ENCODE results near the gene DYNLL1. TPM values are rescaled to one million over a fixed set of nuclear protein-coding genes. Genes with fewer than 3 reads are reported as not detected.
A peak's percentile ranks its signal among the peaks of the same experiment; 100 is the strongest.

The DYNLL1 gene
- total and polyA plus RNA-seq, 2 of the 13 experiments (the other 11 are each of a cell fraction or from before 2014, with no cell fraction given), result 271 to 294 TPM

DNA sequence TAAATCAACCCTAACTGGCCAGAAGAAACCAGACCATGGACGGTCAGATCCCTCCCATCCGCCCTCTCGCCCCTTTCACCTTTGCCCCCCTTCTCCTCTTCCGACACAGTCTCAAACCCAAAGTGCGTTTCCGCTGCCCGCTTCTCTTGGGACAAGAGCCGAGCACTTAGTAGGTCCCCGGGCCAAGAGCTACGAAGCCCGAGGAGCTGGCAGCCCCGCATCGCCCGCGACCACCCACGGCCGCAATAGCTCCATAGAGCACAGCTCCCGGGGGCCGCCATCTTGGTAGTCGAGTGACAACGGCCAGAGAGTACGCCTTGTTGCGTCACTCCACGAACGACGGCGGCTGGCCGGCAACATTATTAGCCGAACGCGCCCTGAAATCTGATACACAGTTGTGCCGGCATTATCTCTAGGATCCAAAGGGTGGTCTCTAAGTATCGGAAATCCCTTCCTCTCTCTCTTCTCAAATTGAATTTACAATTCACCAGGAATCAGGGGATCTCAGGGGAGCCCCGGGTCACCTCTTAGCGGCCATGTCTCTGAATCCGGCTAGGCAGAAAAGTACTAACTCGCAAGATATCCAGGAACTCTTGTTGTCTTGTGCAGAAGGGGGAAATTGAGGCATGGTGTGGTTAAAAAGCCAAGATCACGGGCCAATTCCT, 33.1 kb downstream of the DYNLL1 start, which contains the start of gene COQ5 (continued):
- TF ChIP-seq EED (CRISPR knock-in tag; IDR thresholded peaks at IDR 0.05) (no peak), ZIK1 (CRISPR knock-in tag; IDR thresholded peaks at IDR 0.05; ENCODE audit: borderline replicate concordance, low read depth) (no peak), ZBTB1 (CRISPR knock-in tag; IDR thresholded peaks at IDR 0.05; ENCODE audit: borderline replicate concordance) (no peak), ONECUT2 (CRISPR knock-in tag; IDR thresholded peaks at IDR 0.05) (no peak), ZNF292 (CRISPR knock-in tag; IDR thresholded peaks at IDR 0.05; ENCODE audit: borderline replicate concordance, low read depth) (no peak), MIER2 (CRISPR knock-in tag; IDR thresholded peaks at IDR 0.05) (no peak), STAT5B (CRISPR knock-in tag; IDR thresholded peaks at IDR 0.05) (no peak), AHR (CRISPR knock-in tag; IDR thresholded peaks at IDR 0.05) (no peak), NCOA2 (CRISPR knock-in tag; IDR thresholded peaks at IDR 0.05) (peak; percentile 35; the same call in 1 of the 2 replicates), ZNF496 (CRISPR knock-in tag; IDR thresholded peaks at IDR 0.05; ENCODE audit: insufficient replicate concordance) (no peak), IRF2 (CRISPR knock-in tag; IDR thresholded peaks at IDR 0.05) (peak; percentile 76), ZNF350 (CRISPR knock-in tag; IDR thresholded peaks at IDR 0.05; ENCODE audit: borderline replicate concordance, low read depth) (peak; percentile 91), SIX1 (CRISPR knock-in tag; IDR thresholded peaks at IDR 0.05; ENCODE audit: borderline replicate concordance) (peak; percentile 100), ZBTB21 (CRISPR knock-in tag; IDR thresholded peaks at IDR 0.05) (peak; percentile 87; the same call in 1 of the 2 replicates), ZNF674 (CRISPR knock-in tag; IDR thresholded peaks at IDR 0.05; ENCODE audit: low read depth) (no peak), SMC3 (IDR thresholded peaks at IDR 0.05; ENCODE audit: low read length) (no peak), NFIB (CRISPR knock-in tag; IDR thresholded peaks at IDR 0.05; ENCODE audit: borderline replicate concordance) (no peak), NPAS2 (CRISPR knock-in tag; IDR thresholded peaks at IDR 0.05; ENCODE audit: borderline replicate concordance) (no peak), ZNF619 (CRISPR knock-in tag; IDR thresholded peaks at IDR 0.05) (no peak), FOXA1 (IDR thresholded peaks at IDR 0.05) (no peak), FOXA1 (CRISPR knock-in tag; IDR thresholded peaks at IDR 0.05) (no peak), SETDB1 (CRISPR knock-in tag; IDR thresholded peaks at IDR 0.05; ENCODE audit: borderline replicate concordance) (no peak), HHEX (CRISPR knock-in tag; IDR thresholded peaks at IDR 0.05) (no peak), CAMTA2 (CRISPR knock-in tag; IDR thresholded peaks at IDR 0.05; ENCODE audit: borderline replicate concordance) (peak; percentile 74; the same call in 1 of the 2 replicates), ZNF891 (CRISPR knock-in tag; IDR thresholded peaks at IDR 0.05) (0 out of 2 replicates have a peak, but pooled peaks have one; percentile 43)
- TF ChIP-seq, protein P1, sequence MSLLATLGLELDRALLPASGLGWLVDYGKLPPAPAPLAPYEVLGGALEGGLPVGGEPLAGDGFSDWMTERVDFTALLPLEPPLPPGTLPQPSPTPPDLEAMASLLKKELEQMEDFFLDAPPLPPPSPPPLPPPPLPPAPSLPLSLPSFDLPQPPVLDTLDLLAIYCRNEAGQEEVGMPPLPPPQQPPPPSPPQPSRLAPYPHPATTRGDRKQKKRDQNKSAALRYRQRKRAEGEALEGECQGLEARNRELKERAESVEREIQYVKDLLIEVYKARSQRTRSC (CRISPR knock-in tag; IDR thresholded peaks at IDR 0.05; ENCODE audit: low read depth), result no peak
- TF ChIP-seq, protein P2, sequence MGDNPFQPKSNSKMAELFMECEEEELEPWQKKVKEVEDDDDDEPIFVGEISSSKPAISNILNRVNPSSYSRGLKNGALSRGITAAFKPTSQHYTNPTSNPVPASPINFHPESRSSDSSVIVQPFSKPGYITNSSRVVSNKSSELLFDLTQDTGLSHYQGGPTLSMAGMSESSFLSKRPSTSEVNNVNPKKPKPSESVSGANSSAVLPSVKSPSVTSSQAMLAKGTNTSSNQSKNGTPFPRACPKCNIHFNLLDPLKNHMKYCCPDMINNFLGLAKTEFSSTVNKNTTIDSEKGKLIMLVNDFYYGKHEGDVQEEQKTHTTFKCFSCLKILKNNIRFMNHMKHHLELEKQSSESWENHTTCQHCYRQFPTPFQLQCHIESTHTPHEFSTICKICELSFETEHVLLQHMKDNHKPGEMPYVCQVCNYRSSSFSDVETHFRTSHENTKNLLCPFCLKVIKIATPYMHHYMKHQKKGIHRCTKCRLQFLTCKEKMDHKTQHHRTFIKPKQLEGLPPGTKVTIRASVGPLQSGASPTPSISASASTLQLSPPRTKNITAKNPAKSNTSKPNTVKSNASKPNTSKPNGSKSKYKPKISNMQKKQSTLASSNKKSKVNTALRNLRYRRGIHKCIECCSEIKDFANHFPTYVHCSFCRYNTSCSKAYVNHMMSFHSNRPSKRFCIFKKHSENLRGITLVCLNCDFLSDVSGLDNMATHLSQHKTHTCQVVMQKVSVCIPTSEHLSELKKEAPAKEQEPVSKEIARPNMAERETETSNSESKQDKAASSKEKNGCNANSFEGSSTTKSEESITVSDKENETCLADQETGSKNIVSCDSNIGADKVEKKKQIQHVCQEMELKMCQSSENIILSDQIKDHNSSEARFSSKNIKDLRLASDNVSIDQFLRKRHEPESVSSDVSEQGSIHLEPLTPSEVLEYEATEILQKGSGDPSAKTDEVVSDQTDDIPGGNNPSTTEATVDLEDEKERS (CRISPR knock-in tag; IDR thresholded peaks at IDR 0.05), result no peak; the same call in 1 of the 2 replicates
- TF ChIP-seq, protein P3, sequence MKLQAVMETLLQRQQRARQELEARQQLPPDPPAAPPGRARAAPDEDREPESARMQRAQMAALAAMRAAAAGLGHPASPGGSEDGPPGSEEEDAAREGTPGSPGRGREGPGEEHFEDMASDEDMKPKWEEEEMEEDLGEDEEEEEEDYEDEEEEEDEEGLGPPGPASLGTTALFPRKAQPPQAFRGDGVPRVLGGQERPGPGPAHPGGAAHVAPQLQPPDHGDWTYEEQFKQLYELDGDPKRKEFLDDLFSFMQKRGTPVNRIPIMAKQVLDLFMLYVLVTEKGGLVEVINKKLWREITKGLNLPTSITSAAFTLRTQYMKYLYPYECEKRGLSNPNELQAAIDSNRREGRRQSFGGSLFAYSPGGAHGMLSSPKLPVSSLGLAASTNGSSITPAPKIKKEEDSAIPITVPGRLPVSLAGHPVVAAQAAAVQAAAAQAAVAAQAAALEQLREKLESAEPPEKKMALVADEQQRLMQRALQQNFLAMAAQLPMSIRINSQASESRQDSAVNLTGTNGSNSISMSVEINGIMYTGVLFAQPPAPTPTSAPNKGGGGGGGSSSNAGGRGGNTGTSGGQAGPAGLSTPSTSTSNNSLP (IDR thresholded peaks at IDR 0.05; ENCODE audit: low read depth, low read length), result no peak
